Activated CD8-positive, alpha-beta memory T cell treated with anti-CD3 and anti-CD28 coated beads, Interleukin-2, amount 10 ng/mL, durations not matched to agents 7 days and 5 days (primary cell): Measurements from ENCODE around the gene TMEM107. TPM values are rescaled to one million over a fixed set of nuclear protein-coding genes. Genes with fewer than 3 reads are reported as not detected.

Experiments
- ATAC-seq: fragments of 150-1000 bp; cut with Tn5 transposase; one replicate; pipeline ENCODE4 v1.10.0; 2021; ENCODE audit warnings: moderate library complexity
- CTCF ChIA-PET: fragments of 350-600 bp; sonication (Branson Sonifier 250); formaldehyde crosslinking; loops from one replicate; lab custom pipeline; 2021; ENCODE audit warnings: antibody characterized with exemption; lab: Charles Lee
- DNase-seq: peaks from one replicate; pipeline ENCODE4 v3.0.0-alpha.2; 2020
- H3K27ac Mint-ChIP-seq: one replicate; pipeline ENCODE4 v1.8.0; 2021; ENCODE audit warnings: mild to moderate bottlenecking, mixed read lengths
- H3K27me3 Mint-ChIP-seq: one replicate; pipeline ENCODE4 v1.8.0; 2021; ENCODE audit warnings: mixed read lengths
- H3K36me3 Mint-ChIP-seq: one replicate; pipeline ENCODE4 v1.8.0; 2021; ENCODE audit warnings: mild to moderate bottlenecking, mixed read lengths
- H3K4me1 Mint-ChIP-seq: one replicate; pipeline ENCODE4 v1.8.0; 2021; ENCODE audit warnings: mixed read lengths
- H3K4me3 Mint-ChIP-seq: one replicate; pipeline ENCODE4 v1.8.0; 2021; ENCODE audit warnings: mild to moderate bottlenecking, moderate library complexity, mixed read lengths
- H3K9me3 Mint-ChIP-seq: one replicate; pipeline ENCODE4 v1.8.0; 2022; ENCODE audit warnings: low read depth, mixed read lengths
- total RNA-seq, 2 experiments: library from RNA; stranded (reverse); gene quantifications; one replicate each; pipeline ENCODE4 v1.2.3, GENCODE V29; 2021

Gene TMEM107
- total RNA-seq, 2 experiments from 2014 or later = 29.9 to 61.0 TPM

DNA sequence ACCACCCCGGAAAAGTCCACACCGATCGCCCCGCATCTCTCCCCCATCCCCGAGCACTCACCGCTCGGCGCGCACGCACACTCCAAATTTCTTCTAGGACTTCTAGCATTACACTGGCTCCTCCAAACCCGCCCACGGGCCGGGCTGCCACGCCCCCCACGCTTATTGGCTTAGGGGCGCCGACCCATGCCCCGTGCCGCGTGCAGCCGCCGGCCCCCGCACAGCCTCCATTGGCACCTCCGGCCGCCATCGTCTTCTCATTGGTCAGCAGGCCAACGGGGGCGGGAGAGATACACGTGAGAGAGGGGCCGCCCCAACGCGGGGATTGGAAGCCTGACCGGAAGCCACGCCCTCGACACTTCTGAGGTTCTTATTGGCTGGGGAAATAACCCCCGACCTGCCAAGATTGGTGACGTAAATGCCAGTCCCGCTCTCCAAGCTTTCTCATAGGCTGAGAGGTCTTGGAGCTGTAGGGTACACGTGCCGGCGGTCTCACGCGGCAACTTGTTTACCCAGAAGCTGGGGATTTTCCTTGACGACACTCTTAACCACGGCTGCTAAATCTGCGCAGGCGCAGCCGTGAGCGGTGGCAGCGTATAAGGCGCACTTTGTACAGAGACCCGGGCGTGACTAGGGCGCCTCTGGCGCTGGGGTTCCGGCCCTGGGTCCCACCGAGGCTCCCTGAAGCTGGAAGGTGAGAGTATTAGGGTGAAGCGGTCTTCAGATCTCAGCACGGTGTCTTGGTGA is 19.8 kb downstream of the TMEM107 start:
- ATAC-seq = peak; percentile 79
- DNase-seq = peak; percentile 100
- H3K9me3 Mint-ChIP-seq = no peaks in the 10 kb centered on the region
- H3K36me3 Mint-ChIP-seq = peaks cover 13% of the 10 kb centered on the region
- no peak overlapping the region for H3K27ac Mint-ChIP-seq
- H3K4me1 Mint-ChIP-seq = peaks cover 43% of the 10 kb centered on the region
- no peak overlapping the region for H3K4me3 Mint-ChIP-seq
- no peaks in the 10 kb centered on the region for H3K27me3 Mint-ChIP-seq
- CTCF ChIA-PET = interaction anchor here (0.5 to 7.9 kb wide), 18 partner anchors 11 to 228 kb away, joined by 3 to 92 read pairs (median 4); partner anchors contain the start of genes ALOXE3, BORCS6, HES7 and TMEM107

DNA sequence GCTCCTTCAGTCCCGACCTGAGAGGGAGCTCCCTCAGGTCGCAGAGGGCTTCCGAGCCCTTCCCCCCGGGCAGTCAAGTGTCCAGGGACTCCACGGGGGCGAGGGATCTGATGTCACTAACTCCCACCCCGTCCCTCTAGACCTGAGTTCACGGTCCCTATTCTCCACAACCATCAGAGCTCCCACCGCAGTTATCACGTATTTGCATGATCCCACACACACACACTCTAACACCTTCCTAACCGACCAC is 20.3 kb downstream of the TMEM107 start:
- no peak overlapping the region for H3K4me3 Mint-ChIP-seq
- CTCF ChIA-PET = interaction anchor here (0.7 to 7.9 kb wide), 11 partner anchors 12 to 98 kb away, joined by 3 to 92 read pairs (median 5); partner anchors contain the start of genes ALOXE3 and BORCS6
- DNase-seq (no peak), ATAC-seq (no peak)
- H3K9me3 Mint-ChIP-seq = no peaks in the 10 kb centered on the region
- H3K36me3 Mint-ChIP-seq = peaks cover 8% of the 10 kb centered on the region
- no peaks in the 10 kb centered on the region for H3K27me3 Mint-ChIP-seq
- H3K27ac Mint-ChIP-seq = no peak overlapping the region
- peaks cover 38% of the 10 kb centered on the region for H3K4me1 Mint-ChIP-seq

DNA sequence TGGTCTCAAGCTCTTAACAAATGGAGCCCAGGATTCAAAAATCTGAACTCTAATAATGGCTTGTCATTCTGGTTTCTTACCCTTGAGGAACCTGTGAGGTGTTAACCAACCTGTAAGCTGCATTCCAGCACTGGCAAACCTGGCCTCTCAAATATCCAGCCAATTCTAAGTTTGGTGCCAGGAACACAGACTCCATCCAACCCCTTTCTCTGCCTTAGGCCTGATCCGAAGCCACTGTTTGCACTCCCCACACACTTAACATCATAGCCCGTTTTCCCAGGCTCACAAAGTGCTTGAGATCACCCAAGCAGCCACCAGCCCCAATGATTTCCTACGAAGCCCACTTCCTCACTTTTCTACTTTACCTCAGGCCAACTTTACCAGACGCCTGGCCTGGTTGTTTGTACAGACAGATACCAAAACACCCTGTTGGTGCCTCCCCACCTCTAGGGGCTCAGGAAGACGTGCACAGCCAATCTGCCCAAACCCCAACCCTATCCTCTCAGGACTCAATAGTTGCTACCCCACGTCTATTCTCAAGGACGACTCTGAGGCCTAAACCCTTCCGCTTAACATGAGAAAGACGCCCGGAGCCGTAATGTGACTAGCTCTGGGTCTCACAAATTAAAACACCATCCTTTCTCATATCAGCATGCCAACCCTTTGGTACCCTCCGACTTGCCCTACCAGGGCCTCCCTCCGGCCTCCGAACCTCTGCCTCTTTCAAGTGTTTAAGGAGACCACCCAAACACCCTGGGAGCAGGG is 20.8 kb downstream of the TMEM107 start:
- H3K4me1 Mint-ChIP-seq = peaks cover 37% of the 10 kb centered on the region
- peaks cover 4% of the 10 kb centered on the region for H3K36me3 Mint-ChIP-seq
- H3K4me3 Mint-ChIP-seq = no peak overlapping the region
- H3K27ac Mint-ChIP-seq = no peak overlapping the region
- no peaks in the 10 kb centered on the region for H3K27me3 Mint-ChIP-seq
- ATAC-seq (no peak), DNase-seq (no peak)
- CTCF ChIA-PET = interaction anchor here (1.9 to 7.9 kb wide), 6 partner anchors 12 to 98 kb away, joined by 5 to 92 read pairs (median 10); partner anchors contain the start of genes ALOXE3 and BORCS6
- no peaks in the 10 kb centered on the region for H3K9me3 Mint-ChIP-seq

DNA sequence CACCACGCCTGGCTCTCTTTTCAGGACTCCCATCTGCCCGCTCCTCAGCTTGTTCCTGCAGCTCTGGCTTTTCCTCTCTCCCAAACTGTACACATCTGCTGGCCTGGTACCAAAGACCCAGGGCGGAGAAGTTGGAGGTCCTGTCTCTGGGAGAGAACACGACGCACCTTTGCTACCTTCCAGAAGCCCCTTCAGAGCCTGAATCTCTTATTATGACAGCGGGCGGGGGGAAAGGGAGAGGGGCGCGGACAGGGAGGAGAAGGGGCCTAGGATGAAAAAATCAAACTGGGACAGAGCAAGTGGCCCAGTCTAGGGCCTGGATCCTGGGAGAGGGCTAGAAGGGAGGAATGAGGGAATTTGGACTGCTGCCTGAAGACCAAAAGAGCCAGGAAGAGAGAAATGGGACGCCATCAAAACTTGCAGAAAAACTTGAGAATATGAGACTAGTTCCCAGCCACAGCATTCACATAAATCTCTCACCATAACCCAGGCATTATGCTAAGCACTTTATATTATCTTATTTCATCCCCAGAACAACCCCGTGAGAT is 21.5 kb downstream of the TMEM107 start:
- Mint-ChIP-seq H3K4me1 (peaks cover 33% of the 10 kb centered on the region), H3K9me3 (no peaks in the 10 kb centered on the region), H3K36me3 (no peaks in the 10 kb centered on the region), H3K27ac (no peak overlapping the region), H3K27me3 (no peaks in the 10 kb centered on the region), H3K4me3 (no peak overlapping the region)
- DNase-seq (no peak), ATAC-seq (no peak)
- CTCF ChIA-PET = interaction anchor here (1.2 to 7.9 kb wide), 4 partner anchors 15 to 33 kb away, joined by 3 to 92 read pairs (median 28); no protein-coding TSS in a partner anchor

DNA sequence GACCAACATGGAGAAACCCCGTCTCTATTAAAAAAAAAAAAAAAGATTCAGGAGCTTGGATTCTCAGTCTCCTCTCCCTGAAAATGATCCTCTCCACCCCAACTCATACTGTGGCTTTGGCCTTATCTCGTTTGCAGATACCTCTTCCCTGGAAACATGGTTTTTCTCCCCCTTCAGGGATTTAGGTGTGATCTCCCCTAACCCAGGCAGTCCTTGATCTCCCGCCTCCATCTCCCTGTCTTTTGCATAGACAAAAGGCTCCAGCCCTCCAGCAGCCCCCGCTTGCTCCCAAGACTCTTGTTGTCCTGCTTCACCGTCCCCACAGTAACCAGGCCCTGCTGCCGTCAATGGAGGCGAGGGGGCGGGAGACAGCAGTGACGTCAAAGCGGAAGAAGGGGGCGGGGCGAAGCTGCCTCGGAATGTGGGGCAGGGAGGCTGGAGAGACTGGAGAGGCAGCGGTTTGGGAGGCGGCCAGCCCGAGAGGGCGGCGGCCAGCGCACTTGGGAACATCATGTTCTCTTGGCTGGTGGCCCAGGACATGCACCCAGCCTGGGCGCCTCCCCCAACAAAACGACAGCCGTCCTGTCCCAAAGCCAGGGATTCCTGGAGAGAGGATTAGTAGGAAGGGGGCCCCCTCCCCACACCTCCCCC is 22.1 kb downstream of the TMEM107 start:
- peaks cover 4% of the 10 kb centered on the region for H3K36me3 Mint-ChIP-seq
- no peak overlapping the region for H3K4me3 Mint-ChIP-seq
- H3K27me3 Mint-ChIP-seq = no peaks in the 10 kb centered on the region
- H3K4me1 Mint-ChIP-seq = peaks cover 28% of the 10 kb centered on the region
- CTCF ChIA-PET = interaction anchor here (1.0 to 5.6 kb wide), 5 partner anchors 15 to 70 kb away, joined by 3 to 52 read pairs (median 3); no protein-coding TSS in a partner anchor
- peak overlapping the region; percentile 91 for H3K27ac Mint-ChIP-seq
- peak; percentile 4 for ATAC-seq
- peak; percentile 91 for DNase-seq
- H3K9me3 Mint-ChIP-seq = no peaks in the 10 kb centered on the region

DNA sequence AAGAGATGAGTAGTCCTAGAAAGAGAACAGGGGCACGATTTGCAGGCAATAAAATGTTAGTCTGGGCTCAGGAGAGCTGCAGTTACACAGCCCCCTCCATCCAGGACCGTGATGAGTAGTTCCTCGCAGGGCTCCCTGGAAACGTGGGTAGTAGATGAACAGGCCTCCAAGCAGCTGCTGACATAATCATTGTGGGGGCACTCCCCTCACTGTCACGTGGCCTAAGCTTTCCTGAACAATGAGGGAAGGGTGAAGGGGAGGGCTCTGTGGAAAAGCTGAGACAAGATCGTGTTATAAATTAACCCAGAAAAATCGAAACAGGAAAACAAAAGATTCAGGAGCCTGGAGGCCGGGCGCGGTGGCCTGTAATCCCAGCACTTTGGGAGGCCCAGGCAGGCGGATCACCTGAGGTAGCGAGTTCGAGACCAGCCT is 22.6 kb downstream of the TMEM107 start:
- H3K36me3 Mint-ChIP-seq = peaks cover 5% of the 10 kb centered on the region
- H3K27me3 Mint-ChIP-seq = no peaks in the 10 kb centered on the region
- H3K4me3 Mint-ChIP-seq = no peak overlapping the region
- CTCF ChIA-PET = interaction anchor here (0.7 to 5.6 kb wide), 6 partner anchors 11 to 70 kb away, joined by 3 to 52 read pairs (median 3); no protein-coding TSS in a partner anchor
- H3K9me3 Mint-ChIP-seq = no peaks in the 10 kb centered on the region
- H3K4me1 Mint-ChIP-seq = peaks cover 24% of the 10 kb centered on the region
- ATAC-seq = no peak
- peak overlapping the region; percentile 91 for H3K27ac Mint-ChIP-seq
- DNase-seq = no peak

DNA sequence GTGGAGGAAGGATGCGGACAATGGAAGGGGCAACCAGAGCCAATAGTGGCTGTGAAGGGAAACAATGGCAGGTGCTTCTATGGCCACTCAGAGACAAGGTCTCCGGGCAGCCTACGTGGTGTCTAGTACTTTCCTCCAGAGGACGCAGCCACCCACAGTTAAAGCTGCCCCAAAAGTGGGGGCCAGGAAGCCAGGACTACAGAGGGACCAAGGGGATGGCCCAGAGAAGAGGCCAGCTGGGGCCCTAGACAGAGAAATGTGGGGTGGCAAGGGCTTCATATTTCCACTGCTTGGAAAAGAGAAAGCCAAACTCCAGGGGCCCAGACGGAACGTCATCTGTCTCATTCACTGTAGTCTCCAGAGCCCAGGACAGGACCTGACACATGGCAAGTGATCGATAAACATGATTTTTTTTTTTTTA is 23.1 kb downstream of the TMEM107 start:
- peak overlapping the region; percentile 90 for H3K4me3 Mint-ChIP-seq
- H3K27me3 Mint-ChIP-seq = no peaks in the 10 kb centered on the region
- H3K36me3 Mint-ChIP-seq = peaks cover 10% of the 10 kb centered on the region
- peaks cover 21% of the 10 kb centered on the region for H3K4me1 Mint-ChIP-seq
- ATAC-seq = no peak
- DNase-seq = no peak
- H3K9me3 Mint-ChIP-seq = no peaks in the 10 kb centered on the region
- H3K27ac Mint-ChIP-seq = peak overlapping the region; percentile 91
- CTCF ChIA-PET = interaction anchor here (0.7 to 5.6 kb wide), 6 partner anchors 11 to 71 kb away, joined by 3 to 52 read pairs (median 3); partner anchors contain the start of gene VAMP2

DNA sequence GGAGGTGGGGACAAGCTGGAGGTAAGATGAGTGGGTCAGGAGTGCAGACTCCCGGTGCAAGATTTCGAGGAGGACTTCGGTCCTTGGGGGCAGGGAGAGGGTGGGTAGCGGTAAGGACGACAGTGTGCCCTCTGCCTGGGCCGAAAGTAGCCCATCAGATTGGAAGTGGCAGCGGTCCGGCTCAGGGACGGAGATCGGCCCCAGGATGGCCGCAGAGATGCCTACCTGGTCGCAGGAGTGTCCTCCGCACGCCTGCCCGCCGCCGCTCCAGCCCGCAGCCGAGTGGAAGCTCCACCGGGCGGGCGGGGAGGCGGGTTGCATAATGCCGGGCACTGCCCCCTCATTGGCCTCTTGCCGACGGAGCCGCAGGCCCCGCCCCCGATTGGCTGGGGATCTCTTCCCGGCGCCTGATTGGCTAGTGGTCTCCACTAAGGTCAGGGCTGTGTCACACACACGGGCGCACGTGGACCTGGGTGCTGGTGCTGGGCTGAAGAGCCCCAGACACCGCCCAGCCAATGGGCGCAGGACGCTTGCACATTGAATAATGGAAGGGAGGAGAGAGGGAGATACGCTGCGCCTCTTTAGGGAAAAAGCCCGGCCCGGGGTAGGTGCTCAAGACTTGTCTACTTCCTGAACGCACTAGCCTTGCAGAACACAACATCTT is 23.9 kb downstream of the TMEM107 start, which contains the start of gene PER1:
PER1 (minus strand) TSS at position 293 of the 664 bp plus-strand sequence. CDS start 1,698 bp downstream, outside the sequence.
- DNase-seq (peak; percentile 94), ATAC-seq (peak; percentile 35)
- H3K4me1 Mint-ChIP-seq = peaks cover 21% of the 10 kb centered on the region
- H3K27me3 Mint-ChIP-seq = no peaks in the 10 kb centered on the region
- peaks cover 12% of the 10 kb centered on the region for H3K36me3 Mint-ChIP-seq
- peak within 1 kb of the TSS; percentile 91 for H3K27ac Mint-ChIP-seq
- peak within 1 kb of the TSS; percentile 90 for H3K4me3 Mint-ChIP-seq
- CTCF ChIA-PET = interaction anchor here (1.0 to 5.6 kb wide), 3 partner anchors 11 to 21 kb away, joined by 4 to 52 read pairs (median 5); partner anchors contain the start of gene VAMP2
- H3K9me3 Mint-ChIP-seq = no peaks in the 10 kb centered on the region

DNA sequence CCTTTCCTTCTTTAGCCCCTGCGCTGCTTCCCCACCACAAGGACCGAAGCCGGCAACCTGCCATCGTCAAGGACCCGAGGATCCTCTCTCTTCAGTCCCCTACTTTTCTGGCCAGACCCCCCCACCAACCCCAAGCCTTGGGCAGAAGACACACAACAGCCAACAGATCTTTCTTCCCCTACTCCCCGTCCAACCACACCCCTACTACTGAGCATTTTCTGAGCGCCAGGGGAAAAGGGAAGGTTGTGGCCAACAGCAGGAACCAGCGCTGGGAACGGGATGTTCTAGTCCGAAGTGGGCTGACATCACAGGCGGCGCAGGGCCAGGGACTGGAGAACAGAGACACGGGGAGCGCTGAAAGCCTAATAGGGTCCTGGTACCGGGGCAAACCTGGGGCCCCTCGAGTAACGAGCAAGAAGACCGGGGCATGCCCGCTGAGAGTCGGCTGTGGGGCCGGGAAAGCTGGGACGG is 24.5 kb downstream of the TMEM107 start:
- H3K27me3 Mint-ChIP-seq = no peaks in the 10 kb centered on the region
- no peaks in the 10 kb centered on the region for H3K9me3 Mint-ChIP-seq
- H3K36me3 Mint-ChIP-seq = peaks cover 15% of the 10 kb centered on the region
- peaks cover 21% of the 10 kb centered on the region for H3K4me1 Mint-ChIP-seq
- H3K27ac Mint-ChIP-seq = peak overlapping the region; percentile 91
- peak; percentile 64 for DNase-seq
- peak overlapping the region; percentile 90 for H3K4me3 Mint-ChIP-seq
- peak; percentile 0 for ATAC-seq
- CTCF ChIA-PET = interaction anchor here (1.0 to 5.6 kb wide), 6 partner anchors 12 to 32 kb away, joined by 4 to 52 read pairs (median 4); partner anchors contain the start of gene VAMP2

DNA sequence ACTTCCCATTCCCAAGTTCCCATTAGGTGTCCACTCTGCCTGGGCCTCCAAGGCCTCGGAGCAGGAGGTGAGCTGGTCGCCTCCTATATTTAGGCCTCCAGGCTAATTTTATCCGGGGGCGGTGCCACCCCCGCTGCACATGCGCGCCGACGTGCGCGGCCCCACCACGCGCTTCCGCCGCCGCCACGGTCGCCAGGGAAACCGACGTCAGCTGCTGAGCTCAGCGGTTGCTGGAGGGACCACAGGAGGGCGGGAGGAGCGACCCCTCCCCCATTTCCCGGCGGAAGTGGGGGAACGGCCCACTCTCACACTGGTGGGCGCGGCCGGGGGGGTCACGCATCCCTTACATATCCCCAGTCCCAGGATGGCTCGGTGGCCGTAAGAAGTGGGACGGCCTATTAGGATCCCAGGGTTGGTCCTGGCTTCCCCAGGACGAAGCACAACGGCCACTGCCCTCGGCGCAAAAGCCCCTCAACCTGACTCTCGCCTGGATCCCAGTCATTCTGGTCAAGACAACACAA is 25.0 kb downstream of the TMEM107 start:
- H3K9me3 Mint-ChIP-seq = no peaks in the 10 kb centered on the region
- H3K4me1 Mint-ChIP-seq = peaks cover 21% of the 10 kb centered on the region
- CTCF ChIA-PET = interaction anchor here (0.9 to 5.6 kb wide), 7 partner anchors 8 to 39 kb away, joined by 3 to 52 read pairs (median 4); partner anchors contain the start of genes BORCS6 and VAMP2
- peaks cover 19% of the 10 kb centered on the region for H3K36me3 Mint-ChIP-seq
- peak; percentile 47 for ATAC-seq
- DNase-seq = peak; percentile 94
- peak overlapping the region; percentile 91 for H3K27ac Mint-ChIP-seq
- peak overlapping the region; percentile 90 for H3K4me3 Mint-ChIP-seq
- H3K27me3 Mint-ChIP-seq = no peaks in the 10 kb centered on the region

DNA sequence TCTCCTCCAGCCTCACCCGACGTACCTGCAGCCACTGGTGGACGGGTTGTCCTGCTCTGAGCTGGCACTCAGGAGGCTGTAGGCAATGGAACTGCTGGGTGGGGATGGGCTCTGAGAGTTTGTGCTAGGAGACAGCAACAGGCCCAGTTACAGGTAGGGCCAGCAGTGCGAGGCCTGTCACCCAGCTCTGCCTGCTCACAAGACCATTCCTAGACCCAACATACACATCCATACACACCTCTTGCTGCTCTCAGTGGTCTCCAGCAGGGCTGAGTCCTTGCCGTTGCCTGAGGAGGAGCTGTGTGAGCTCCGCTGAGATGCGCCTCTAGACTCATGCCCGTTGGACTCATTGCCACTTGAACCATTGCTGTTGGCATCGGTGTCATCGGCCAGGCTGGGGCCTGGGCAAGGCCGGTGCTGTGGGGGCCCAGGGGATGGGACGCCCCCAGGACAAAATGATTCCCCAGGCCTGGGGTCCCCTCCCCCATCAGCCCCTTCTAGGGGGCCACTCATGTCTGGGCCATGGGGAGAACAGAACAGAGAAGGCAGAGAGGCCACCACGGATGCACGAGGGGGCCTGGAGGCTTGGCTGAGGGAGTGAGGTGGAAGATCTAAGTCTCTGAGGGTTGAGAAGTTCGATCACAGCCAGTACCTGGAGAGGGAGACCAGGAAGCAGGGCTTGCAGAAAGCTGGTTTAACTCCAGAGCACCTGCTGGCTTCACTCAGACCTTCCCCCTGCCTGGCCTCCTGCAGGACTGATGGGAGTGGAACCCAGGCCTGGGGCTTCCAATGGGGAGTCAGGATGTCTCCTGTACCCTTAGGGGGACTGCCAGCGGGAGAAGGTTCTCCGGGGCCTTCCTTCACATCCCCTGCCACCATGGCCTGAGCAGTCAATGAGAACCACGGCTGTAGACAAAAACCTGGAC is 25.7 kb downstream of the TMEM107 start:
- CTCF ChIA-PET = interaction anchor here (0.9 to 5.6 kb wide), 7 partner anchors 9 to 40 kb away, joined by 3 to 52 read pairs (median 4); partner anchors contain the start of genes BORCS6 and VAMP2
- Mint-ChIP-seq H3K27ac (peak overlapping the region; percentile 91), H3K4me1 (peaks cover 21% of the 10 kb centered on the region), H3K4me3 (peak overlapping the region; percentile 90), H3K27me3 (no peaks in the 10 kb centered on the region), H3K9me3 (no peaks in the 10 kb centered on the region), H3K36me3 (peaks cover 23% of the 10 kb centered on the region)
- ATAC-seq (no peak), DNase-seq (no peak)
